ENCODE data around the gene ULK4. TPM values are rescaled to one million over a fixed set of nuclear protein-coding genes. Genes with fewer than 3 reads are reported as not detected.

ULK4 gene
- total and polyA plus RNA-seq, 9 donors = 2.4 to 58.7 (median 7.3) TPM

GRCh38 chr3:41749988-41750387, 211.9 kb downstream of the ULK4 start:
- 90 to 92% (median 91%) methylated on average over 4 of the region's 4 CpGs for WGBS, 3 donors
- no peak for DNase-seq
- Histone ChIP-seq H3K4me1 (ENCODE audit: insufficient read depth) (no peaks in the 10 kb centered on the region), H3K9me3 (no peaks in the 10 kb centered on the region), H3K36me3 (no peaks in the 10 kb centered on the region), H3K4me3 (no peak overlapping the region), H3K27ac (no peak overlapping the region), H3K27me3 (no peaks in the 10 kb centered on the region)
- intact Hi-C loops (cut with DNase I) = no loop called here
- TF ChIP-seq POLR2A (IDR thresholded peaks at IDR 0.05) = no peak
- TF ChIP-seq, protein P1, sequence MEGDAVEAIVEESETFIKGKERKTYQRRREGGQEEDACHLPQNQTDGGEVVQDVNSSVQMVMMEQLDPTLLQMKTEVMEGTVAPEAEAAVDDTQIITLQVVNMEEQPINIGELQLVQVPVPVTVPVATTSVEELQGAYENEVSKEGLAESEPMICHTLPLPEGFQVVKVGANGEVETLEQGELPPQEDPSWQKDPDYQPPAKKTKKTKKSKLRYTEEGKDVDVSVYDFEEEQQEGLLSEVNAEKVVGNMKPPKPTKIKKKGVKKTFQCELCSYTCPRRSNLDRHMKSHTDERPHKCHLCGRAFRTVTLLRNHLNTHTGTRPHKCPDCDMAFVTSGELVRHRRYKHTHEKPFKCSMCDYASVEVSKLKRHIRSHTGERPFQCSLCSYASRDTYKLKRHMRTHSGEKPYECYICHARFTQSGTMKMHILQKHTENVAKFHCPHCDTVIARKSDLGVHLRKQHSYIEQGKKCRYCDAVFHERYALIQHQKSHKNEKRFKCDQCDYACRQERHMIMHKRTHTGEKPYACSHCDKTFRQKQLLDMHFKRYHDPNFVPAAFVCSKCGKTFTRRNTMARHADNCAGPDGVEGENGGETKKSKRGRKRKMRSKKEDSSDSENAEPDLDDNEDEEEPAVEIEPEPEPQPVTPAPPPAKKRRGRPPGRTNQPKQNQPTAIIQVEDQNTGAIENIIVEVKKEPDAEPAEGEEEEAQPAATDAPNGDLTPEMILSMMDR (IDR thresholded peaks at IDR 0.05) = no peak
- no peak for TF ChIP-seq EP300 (IDR thresholded peaks at IDR 0.05)

- WGBS, 3 donors = 89 to 98% (median 94%) methylated on average over 1 of the region's 1 CpG
- Histone ChIP-seq H3K9me3 (no peaks in the 10 kb centered on the region), H3K27ac (no peak overlapping the region), H3K4me3 (no peak overlapping the region), H3K4me1 (ENCODE audit: insufficient read depth) (no peaks in the 10 kb centered on the region), H3K36me3 (no peaks in the 10 kb centered on the region), H3K27me3 (no peaks in the 10 kb centered on the region)
- TF ChIP-seq EP300 (IDR thresholded peaks at IDR 0.05) = no peak
- TF ChIP-seq POLR2A (IDR thresholded peaks at IDR 0.05) = no peak
- TF ChIP-seq, protein P1 (IDR thresholded peaks at IDR 0.05) = no peak
- intact Hi-C loops (cut with DNase I) = no loop called here
- DNase-seq = no peak
Measured at GRCh38 chr3:41746215-41746614, 215.7 kb downstream of the ULK4 start.

DNA sequence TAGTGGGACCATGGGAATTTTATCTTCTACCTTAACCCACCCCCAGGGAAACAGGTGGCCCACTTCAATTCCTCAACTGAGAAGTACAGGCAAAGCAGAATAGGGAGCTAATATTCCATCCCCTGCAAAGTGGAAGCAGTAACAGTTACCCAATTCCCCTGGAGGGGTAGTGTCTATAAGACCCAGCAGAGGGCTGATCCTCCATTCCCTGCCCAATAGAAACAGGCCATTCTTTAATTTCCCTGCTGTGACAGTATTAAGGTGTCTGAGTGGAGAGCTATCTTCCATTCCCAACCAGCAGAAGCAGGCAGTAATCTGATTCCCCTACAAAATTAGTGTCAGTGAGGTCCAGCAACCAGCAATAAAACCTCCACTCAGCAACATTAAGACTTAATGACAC, 219.8 kb downstream of the ULK4 start:
- H3K4me1 ChIP-seq (ENCODE audit: insufficient read depth) = no peaks in the 10 kb centered on the region
- no peaks in the 10 kb centered on the region for H3K36me3 ChIP-seq
- no peaks in the 10 kb centered on the region for H3K27me3 ChIP-seq
- intact Hi-C loops (cut with DNase I) = no loop called here
- TF ChIP-seq POLR2A (IDR thresholded peaks at IDR 0.05) = no peak
- TF ChIP-seq, protein P1 (IDR thresholded peaks at IDR 0.05) = no peak
- no peak for TF ChIP-seq EP300 (IDR thresholded peaks at IDR 0.05)
- no peak for DNase-seq
- H3K9me3 ChIP-seq = no peaks in the 10 kb centered on the region
- H3K27ac ChIP-seq = no peak overlapping the region
- no peak overlapping the region for H3K4me3 ChIP-seq

DNA sequence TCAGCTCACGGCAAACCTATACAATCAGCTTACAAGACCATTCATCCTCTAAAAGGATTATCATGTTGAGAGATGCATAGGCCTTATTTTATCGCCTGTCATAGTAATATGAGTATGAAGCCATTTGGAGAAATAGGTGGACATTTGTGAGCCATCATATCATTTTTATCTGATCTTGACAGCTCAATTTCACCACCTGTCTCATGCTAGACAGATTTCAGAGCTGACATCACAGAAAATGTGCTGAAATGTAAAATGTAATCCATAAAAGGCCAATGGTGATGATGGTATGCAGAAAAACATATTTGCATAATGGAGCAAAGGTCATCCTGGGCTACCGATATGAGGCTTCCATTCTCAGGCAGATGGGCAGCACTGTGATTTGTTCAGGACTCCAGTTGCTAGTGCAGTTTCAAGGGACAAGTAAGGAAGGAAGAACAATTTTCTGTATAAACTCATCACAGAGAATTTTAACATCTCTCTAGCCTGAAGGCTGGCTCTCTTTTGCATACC, 221.5 kb downstream of the ULK4 start:
- H3K27ac ChIP-seq = no peak overlapping the region
- no peaks in the 10 kb centered on the region for H3K4me1 ChIP-seq (ENCODE audit: insufficient read depth)
- no peaks in the 10 kb centered on the region for H3K9me3 ChIP-seq
- 91 to 98% (median 94%) methylated on average over 3 of the region's 3 CpGs for WGBS, 3 donors
- H3K4me3 ChIP-seq = no peak overlapping the region
- H3K36me3 ChIP-seq = no peaks in the 10 kb centered on the region
- no peaks in the 10 kb centered on the region for H3K27me3 ChIP-seq
- intact Hi-C loops (cut with DNase I) = no loop called here
- DNase-seq = no peak
- TF ChIP-seq POLR2A (IDR thresholded peaks at IDR 0.05) (no peak), EP300 (IDR thresholded peaks at IDR 0.05) (no peak)
- TF ChIP-seq, protein P1 (IDR thresholded peaks at IDR 0.05) = no peak

All from ovary (tissue), 9 donors.